OCI-LY7 (cell line): ENCODE results near the gene PDSS1. TPM values are rescaled to one million over a fixed set of nuclear protein-coding genes. Genes with fewer than 3 reads are reported as not detected.
A peak's percentile ranks its signal among the peaks of the same experiment; 100 is the strongest.

Experiments used
- BruUV-seq: library from RNA; stranded (reverse); fragments of 400-500 nt; replicated peaks from 2 replicates; lab custom pipeline; 2021; lab: Mats Ljungman, UMichigan
- CTCF ChIA-PET: fragments of 300-600 bp; sonication (Branson Sonifier 250); formaldehyde crosslinking; loops from one replicate; lab custom pipeline; 2022; ENCODE audit warnings: antibody characterized with exemption; ENCODE audit not compliant: unreplicated experiment; lab: Charles Lee
- POLR2A ChIA-PET: fragments of 300-600 bp; sonication (Branson Sonifier 250); formaldehyde crosslinking; loops from one replicate; lab custom pipeline; 2022; ENCODE audit warnings: antibody characterized with exemption; lab: Charles Lee
- DNase-seq: peaks from one replicate; pipeline ENCODE4 v3.0.0-alpha.2; 2015; ENCODE audit warnings: low spot score
- H2AFZ ChIP-seq: fragments of 200-600 bp; sonication (generic), shearing (Covaris generic); 2 replicates; pipeline ENCODE4 v1.6.1; 2014; ENCODE audit warnings: mild to moderate bottlenecking, antibody characterized with exemption, low read length, moderate library complexity
- H3K27ac ChIP-seq: fragments of 200-600 bp; sonication (generic); 2 replicates; pipeline ENCODE4 v1.5.1; 2014; ENCODE audit warnings: mixed run types, low read depth, mild to moderate bottlenecking, moderate library complexity, low read length, inconsistent platforms; ENCODE audit not compliant: poor library complexity, severe bottlenecking
- H3K36me3 ChIP-seq: fragments of 200-600 bp; sonication (generic); 2 replicates; pipeline ENCODE4 v1.6.1; 2014; ENCODE audit warnings: mild to moderate bottlenecking, antibody characterized with exemption, low read length, moderate library complexity, mixed read lengths; ENCODE audit not compliant: insufficient read depth
- H3K4me1 ChIP-seq: fragments of 200-600 bp; sonication (generic); 2 replicates; pipeline ENCODE4 v1.5.1; 2014; ENCODE audit warnings: mild to moderate bottlenecking, low read length; ENCODE audit not compliant: insufficient read depth, poor library complexity, severe bottlenecking
- H3K4me2 ChIP-seq: fragments of 200-600 bp; sonication (generic); 2 replicates; pipeline ENCODE4 v1.6.1; 2014; ENCODE audit warnings: mild to moderate bottlenecking, low read length
- H3K4me3 ChIP-seq: fragments of 200-600 bp; sonication (generic); 2 replicates; pipeline ENCODE4 v1.5.1; 2014; ENCODE audit warnings: mild to moderate bottlenecking, low read depth, low read length; ENCODE audit not compliant: poor library complexity, severe bottlenecking
- H3K79me2 ChIP-seq: fragments of 200-600 bp; sonication (generic); 2 replicates; pipeline ENCODE4 v1.6.1; 2016; ENCODE audit warnings: low read depth, mild to moderate bottlenecking, low read length, moderate library complexity, mixed read lengths; ENCODE audit not compliant: insufficient read depth
- H3K9me2 ChIP-seq: fragments of 200-600 bp; sonication (generic); 2 replicates; pipeline ENCODE4 v1.6.1; 2016; ENCODE audit warnings: mild to moderate bottlenecking, low read length, mixed read lengths; ENCODE audit not compliant: insufficient read depth
- H3K9me3 ChIP-seq: fragments of 200-600 bp; sonication (generic); 2 replicates; pipeline ENCODE4 v1.6.1; 2014; ENCODE audit warnings: mild to moderate bottlenecking, mixed run types, low read length, mixed read lengths
- H4K20me1 ChIP-seq: fragments of 200-600 bp; sonication (generic); 2 replicates; pipeline ENCODE4 v1.6.1; 2014; ENCODE audit warnings: mild to moderate bottlenecking, antibody characterized with exemption, low read length, moderate library complexity, mixed read lengths; ENCODE audit not compliant: insufficient read depth
- EZH2phosphoT487 ChIP-seq: fragments of 200-600 bp; sonication (generic); IDR thresholded peaks from 2 replicates; pipeline ENCODE4 v1.6.1; 2018; ENCODE audit warnings: low read depth, borderline replicate concordance, mild to moderate bottlenecking, mixed run types, antibody characterized with exemption, low read length, moderate library complexity, mixed read lengths
- intact Hi-C: fragments of 100-400 bp; cut with micrococcal nuclease; formaldehyde crosslinking; loops from one replicate; pipeline ENCODE4 v1.10.0; 2022; ENCODE audit not compliant: unreplicated experiment
- total RNA-seq, 2 experiments: library from RNA; depleted of rRNA in 1 of 2; stranded (reverse); fragments of >200 nt in 1 of 2; shearing (Covaris generic) in 1 of 2; gene quantifications; 2 replicates each; pipeline ENCODE4 v1.2.3, GENCODE V29; 2014 to 2022
- TF ChIP-seq, protein P1 (sequence below): fragments of 200-600 bp; sonication (generic); conservative IDR thresholded peaks from 2 replicates; pipeline ENCODE4 v1.5.1; 2014; ENCODE audit warnings: mild to moderate bottlenecking, antibody characterized with exemption, low read length, moderate library complexity, mixed read lengths

Gene PDSS1
- total RNA-seq, 2 experiments from 2014 or later, result 16.9 to 20.4 TPM

DNA sequence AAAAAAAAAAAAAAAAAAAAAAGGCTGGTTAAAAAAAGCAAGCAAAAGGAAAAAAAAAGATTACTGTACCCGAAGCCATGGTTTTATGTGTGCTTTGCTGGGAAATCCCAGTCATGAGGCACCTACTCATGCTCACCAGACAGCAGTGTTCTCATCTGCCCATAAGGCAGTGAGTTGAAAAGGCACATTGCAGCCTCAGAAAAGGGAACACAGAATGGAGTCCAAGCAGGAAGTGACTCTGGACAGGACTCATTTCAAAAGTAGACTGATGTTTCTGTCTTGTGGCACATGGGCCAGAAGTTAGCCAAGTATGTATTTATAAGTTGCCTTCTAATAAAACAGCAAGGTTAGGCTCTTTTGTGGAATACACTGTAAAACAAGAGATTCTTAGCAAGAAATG, 40.2 kb downstream of the PDSS1 start:
- peaks cover 30% of the 10 kb centered on the region for H3K4me1 ChIP-seq

DNA sequence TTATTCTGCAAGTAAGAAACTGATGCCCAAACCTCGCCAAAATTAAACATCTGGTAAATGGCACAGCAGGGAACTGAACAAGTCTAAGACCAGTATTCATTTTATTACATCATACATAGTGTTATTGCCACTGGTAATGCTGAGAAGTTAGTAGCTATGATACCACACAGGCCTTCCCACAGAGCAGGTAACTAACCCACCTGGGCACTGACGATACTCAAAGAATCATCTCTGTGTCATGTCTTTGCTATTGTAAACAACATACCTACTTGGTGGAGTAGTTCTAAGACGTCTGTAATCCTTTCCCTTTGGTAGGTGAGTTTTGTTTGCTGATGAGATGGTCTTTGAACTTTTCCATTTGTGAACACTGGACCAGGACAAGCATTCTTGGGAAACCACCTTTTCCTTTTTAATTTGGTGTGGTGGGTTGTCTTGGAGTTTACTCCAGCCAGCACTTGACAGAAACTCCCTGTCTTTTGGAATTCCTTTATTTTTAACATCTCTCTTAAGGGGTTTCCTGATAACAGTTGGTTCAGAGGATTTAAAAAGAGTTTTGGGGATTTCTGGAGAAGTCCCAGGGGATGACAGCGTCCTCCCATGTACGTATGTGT, 40.9 kb downstream of the PDSS1 start:
- CTCF ChIA-PET, result interaction anchor here (0.6 kb wide), 1 partner anchor 21 kb away, joined by 3 read pairs; no protein-coding TSS in a partner anchor
- TF ChIP-seq, protein P1, sequence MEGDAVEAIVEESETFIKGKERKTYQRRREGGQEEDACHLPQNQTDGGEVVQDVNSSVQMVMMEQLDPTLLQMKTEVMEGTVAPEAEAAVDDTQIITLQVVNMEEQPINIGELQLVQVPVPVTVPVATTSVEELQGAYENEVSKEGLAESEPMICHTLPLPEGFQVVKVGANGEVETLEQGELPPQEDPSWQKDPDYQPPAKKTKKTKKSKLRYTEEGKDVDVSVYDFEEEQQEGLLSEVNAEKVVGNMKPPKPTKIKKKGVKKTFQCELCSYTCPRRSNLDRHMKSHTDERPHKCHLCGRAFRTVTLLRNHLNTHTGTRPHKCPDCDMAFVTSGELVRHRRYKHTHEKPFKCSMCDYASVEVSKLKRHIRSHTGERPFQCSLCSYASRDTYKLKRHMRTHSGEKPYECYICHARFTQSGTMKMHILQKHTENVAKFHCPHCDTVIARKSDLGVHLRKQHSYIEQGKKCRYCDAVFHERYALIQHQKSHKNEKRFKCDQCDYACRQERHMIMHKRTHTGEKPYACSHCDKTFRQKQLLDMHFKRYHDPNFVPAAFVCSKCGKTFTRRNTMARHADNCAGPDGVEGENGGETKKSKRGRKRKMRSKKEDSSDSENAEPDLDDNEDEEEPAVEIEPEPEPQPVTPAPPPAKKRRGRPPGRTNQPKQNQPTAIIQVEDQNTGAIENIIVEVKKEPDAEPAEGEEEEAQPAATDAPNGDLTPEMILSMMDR, result no peak
- no peak for TF ChIP-seq EZH2phosphoT487
- H3K9me2 ChIP-seq, result no peaks in the 10 kb centered on the region
- H3K36me3 ChIP-seq, result peaks cover 98% of the 10 kb centered on the region
- H3K79me2 ChIP-seq, result no peaks in the 10 kb centered on the region
- H3K27ac ChIP-seq, result peak overlapping the region; percentile 71
- no peak overlapping the region; the same call in 1 of the 2 replicates for H2AFZ ChIP-seq
- no peaks in the 10 kb centered on the region for H3K9me3 ChIP-seq
- POLR2A ChIA-PET, result interaction anchor here (0.6 to 1.2 kb wide), 3 partner anchors 18 to 143 kb away, joined by 3 read pairs; no protein-coding TSS in a partner anchor
- H4K20me1 ChIP-seq, result no peaks in the 10 kb centered on the region
- peaks cover 30% of the 10 kb centered on the region for H3K4me1 ChIP-seq
- intact Hi-C loops, result loop anchor here (5.0 kb wide), 1 partner anchor 59 kb away; no protein-coding TSS in a partner anchor
- DNase-seq, result no peak
- no peak overlapping the region for H3K4me3 ChIP-seq
- H3K4me2 ChIP-seq, result peak overlapping the region; percentile 45
- TSS peak; percentile 18 for BruUV-seq

More for the DNA sequence above, 40.2 kb downstream of the PDSS1 start:
- H3K4me2 ChIP-seq, result peak overlapping the region; percentile 45; the same call in 1 of the 2 replicates
- H3K36me3 ChIP-seq, result peaks cover 98% of the 10 kb centered on the region
- peak overlapping the region; percentile 71 for H3K27ac ChIP-seq
- H2AFZ ChIP-seq, result no peak overlapping the region; the same call in 1 of the 2 replicates
- ChIA-PET POLR2A (interaction anchor here (1.2 kb wide), 1 partner anchor 144 kb away, joined by 3 read pairs; no protein-coding TSS in a partner anchor), CTCF (no interaction called here)
- H4K20me1 ChIP-seq, result no peaks in the 10 kb centered on the region
- peak; percentile 64 for DNase-seq
- H3K9me2 ChIP-seq, result no peaks in the 10 kb centered on the region
- H3K79me2 ChIP-seq, result no peaks in the 10 kb centered on the region
- no peak overlapping the region for H3K4me3 ChIP-seq
- H3K9me3 ChIP-seq, result no peaks in the 10 kb centered on the region
- TF ChIP-seq, protein P1, result no peak
- no peak for TF ChIP-seq EZH2phosphoT487
- intact Hi-C loops, result loop anchor here (5.0 kb wide), 1 partner anchor 60 kb away; no protein-coding TSS in a partner anchor
- no TSS peak for BruUV-seq
